GM12878 (cell line): ENCODE measurements around the gene ITGB8. TPM values are rescaled to one million over a fixed set of nuclear protein-coding genes. Genes with fewer than 3 reads are reported as not detected.

ENCODE experiments used
- ATAC-seq: fragments of 200-7000 bp; cut with Tn5 transposase; 3 replicates; pipeline ENCODE4 v1.9.1; 2020; ENCODE audit warnings: mild to moderate bottlenecking, moderate library complexity
- BruUV-seq: library from RNA; stranded (reverse); fragments of 400-500 nt; replicated peaks from 2 replicates; lab custom pipeline; 2021; lab: Mats Ljungman, UMichigan
- CTCF ChIA-PET: fragments of 300-600 bp; sonication (Branson Sonifier 250); formaldehyde crosslinking; extraction: SDS; loops from one replicate; lab custom pipeline; 2021; ENCODE audit warnings: inconsistent platforms; lab: Yijun Ruan, JAX
- POLR2A ChIA-PET: fragments of 350-600 bp; formaldehyde crosslinking; extraction: SDS; loops from one replicate; lab custom pipeline; 2021; ENCODE audit warnings: inconsistent platforms; lab: Charles Lee
- RAD21 ChIA-PET: fragments of 300-600 bp; sonication (Branson Sonifier 250); formaldehyde crosslinking; loops from one replicate; lab custom pipeline; 2023; ENCODE audit warnings: antibody characterized with exemption; ENCODE audit not compliant: unreplicated experiment; lab: Charles Lee
- SMC1A ChIA-PET: fragments of 300-600 bp; sonication (Branson Sonifier 250); formaldehyde crosslinking; loops from one replicate; lab custom pipeline; 2023; ENCODE audit not compliant: unreplicated experiment, uncharacterized antibody; lab: Charles Lee
- DNase-seq: peaks from one replicate; pipeline ENCODE4 v3.0.0-alpha.2; 2011; ENCODE audit warnings: low read depth, low spot score
- FAIRE-seq: peaks from 3 replicates; lab custom pipeline; 2011; peaks lifted over from hg19 to GRCh38; lab: Jason Lieb, UNC
- H2AFZ ChIP-seq: 2 replicates; pipeline ENCODE4 v1.6.0; 2011; ENCODE audit warnings: low read depth, low read length, control low read depth; ENCODE audit not compliant: control insufficient read depth
- H3K27ac ChIP-seq: 2 replicates; pipeline ENCODE4 v1.5.1; 2011; ENCODE audit warnings: control low read depth; ENCODE audit not compliant: control insufficient read depth, insufficient read depth
- H3K27me3 ChIP-seq, 2 experiments: replicated peaks in 1 of 2; 2 replicates each; pipeline versions ENCODE4 v1.6.0 to v1.6.1; 2011; ENCODE audit warnings: low read length in 1 of 2; ENCODE audit not compliant: control insufficient read depth in 2 of 2, insufficient read depth in 2 of 2
- H3K36me3 ChIP-seq, 2 experiments: 2 replicates each; pipeline ENCODE4 v1.5.1; 2011; ENCODE audit warnings: low read length in 1 of 2; ENCODE audit not compliant: control insufficient read depth in 2 of 2, insufficient read depth in 2 of 2
- H3K4me1 ChIP-seq: 2 replicates; pipeline ENCODE4 v1.6.1; 2011; ENCODE audit warnings: mild to moderate bottlenecking, low read length, moderate library complexity, mixed read lengths; ENCODE audit not compliant: control insufficient read depth, insufficient read depth
- H3K4me2 ChIP-seq: 2 replicates; pipeline ENCODE4 v1.6.0; 2011; ENCODE audit warnings: control low read depth; ENCODE audit not compliant: control insufficient read depth, insufficient read depth
- H3K4me3 ChIP-seq: fragments of 200-600 bp; sonication (generic); 2 replicates; pipeline ENCODE4 v1.5.1; 2016
- H3K79me2 ChIP-seq: 2 replicates; pipeline ENCODE4 v1.6.0; 2011; ENCODE audit warnings: low read length; ENCODE audit not compliant: control insufficient read depth, insufficient read depth
- H3K9ac ChIP-seq: 2 replicates; pipeline ENCODE4 v1.8.0; 2011; ENCODE audit warnings: low read length, control low read depth, mixed read lengths; ENCODE audit not compliant: control insufficient read depth, insufficient read depth
- H3K9me3 ChIP-seq: replicated peaks from 3 replicates; pipeline ENCODE4 v1.5.1; 2011; ENCODE audit warnings: mild to moderate bottlenecking, low read length; ENCODE audit not compliant: control insufficient read depth, insufficient read depth
- H4K20me1 ChIP-seq: 2 replicates; pipeline ENCODE4 v1.6.0; 2011; ENCODE audit not compliant: control insufficient read depth, insufficient read depth
- BCL11A ChIP-seq: IDR thresholded peaks from 2 replicates; pipeline ENCODE4 v1.6.1; 2011; ENCODE audit warnings: low read depth, low read length
- EED ChIP-seq: sonication (generic); IDR thresholded peaks from 2 replicates; pipeline ENCODE4 v1.6.1; 2016; ENCODE audit warnings: antibody characterized with exemption, low read depth
- ESRRA ChIP-seq: IDR thresholded peaks from 2 replicates; pipeline ENCODE4 v1.6.1; 2012; ENCODE audit warnings: mild to moderate bottlenecking, low read length, improper control_type of control experiment
- LARP7 ChIP-seq: fragments of 450-650 bp; IDR thresholded peaks from 2 replicates; pipeline ENCODE4 v1.6.1; 2017; ENCODE audit warnings: mild to moderate bottlenecking
- MTA3 ChIP-seq: IDR thresholded peaks from 2 replicates; pipeline ENCODE4 v1.6.1; 2012; ENCODE audit warnings: low read length, inconsistent platforms, borderline replicate concordance
- MXI1 ChIP-seq: fragments of 150-350 bp; IDR thresholded peaks from 2 replicates; pipeline ENCODE4 v1.6.1; 2011; ENCODE audit warnings: low read depth, mild to moderate bottlenecking, inconsistent platforms, low read length, improper control_type of control experiment
- PAX5 ChIP-seq: IDR thresholded peaks from 2 replicates; pipeline ENCODE4 v1.6.1; 2011; ENCODE audit warnings: low read depth, low read length, borderline replicate concordance
- POLR2AphosphoS5 ChIP-seq: IDR thresholded peaks from 2 replicates; pipeline ENCODE4 v1.6.1; 2011; ENCODE audit warnings: mild to moderate bottlenecking, low read length, inconsistent platforms
- SIN3A ChIP-seq: IDR thresholded peaks from 2 replicates; pipeline ENCODE4 v1.6.1; 2012; ENCODE audit warnings: low read depth, low read length, improper control_type of control experiment
- SMAD5 ChIP-seq: IDR thresholded peaks from 2 replicates; pipeline ENCODE4 v1.6.1; 2016; ENCODE audit warnings: antibody characterized with exemption, low read depth
- SUPT20H ChIP-seq: IDR thresholded peaks from 2 replicates; pipeline ENCODE4 v1.6.1; 2011; ENCODE audit warnings: low read depth, mild to moderate bottlenecking, low read length, moderate library complexity, borderline replicate concordance; ENCODE audit not compliant: control insufficient read depth
- SUZ12 ChIP-seq: fragments of 200-600 bp; sonication (generic); IDR thresholded peaks from one replicate; pipeline ENCODE4 v1.6.1; 2018; ENCODE audit warnings: antibody characterized with exemption, mild to moderate bottlenecking; ENCODE audit not compliant: unreplicated experiment
- TCF7 ChIP-seq: IDR thresholded peaks from 2 replicates; pipeline ENCODE4 v1.6.1; 2014; ENCODE audit warnings: antibody characterized with exemption, borderline replicate concordance
- ZBTB4 ChIP-seq: fragments of 450-650 bp; formaldehyde crosslinking; IDR thresholded peaks from 2 replicates; pipeline ENCODE4 v1.4.0; 2022; ENCODE audit warnings: mild to moderate bottlenecking, moderate library complexity
- ZNF274 ChIP-seq: IDR thresholded peaks from one replicate; pipeline ENCODE4 v1.8.0; 2011; ENCODE audit not compliant: insufficient read length, insufficient read depth
- WGBS: methylation state at CpG from one replicate; pipeline ENCODE4 v1.1.6; 2016; ENCODE audit warnings: low lambda C conversion rate; ENCODE audit not compliant: insufficient replicate concordance, insufficient coverage; ENCODE audit errors: missing lambda C conversion rate; 5-methylcytosine and 5-hydroxymethylcytosine counted together
- in situ Hi-C: fragments of 300-500 bp; cut with MboI; formaldehyde crosslinking; loops from 9 replicates; pipeline ENCODE4 v1.14.3; 2018; ENCODE audit warnings: mixed read lengths
- intact Hi-C: fragments of 100-400 bp; cut with micrococcal nuclease; formaldehyde crosslinking; loops from one replicate; pipeline ENCODE4 v1.14.2; 2022; ENCODE audit not compliant: unreplicated experiment
- polyA plus RNA-seq, 11 experiments: library from polyadenylated mRNA; depleted of rRNA in 4 of 11; unstranded in 6 of 11; stranded (reverse) in 5 of 11; fragments of >200 nt; fragmentation: Nextera tagmentation in 4 of 11; fragmentation: Illumina TruSeq in 1 of 11; extraction: Ambion mirVana in 4 of 11; extraction: Trizol in 1 of 11; gene quantifications; 1 replicate in 1 of 11; 2 replicates in 10 of 11; pipeline versions ENCODE4 v1.2.1 to v1.2.3, GENCODE V29; 2011 to 2016; ENCODE audit warnings: inconsistent platforms in 2 of 11, missing spikeins in 2 of 11, low read depth in 1 of 11
- total RNA-seq, 4 experiments: library from RNA; depleted of rRNA in 3 of 4; stranded (reverse); fragments of >200 nt in 3 of 4; fragmentation: Illumina TruSeq in 1 of 4; extraction: Trizol in 1 of 4; gene quantifications; 2 replicates each; pipeline versions ENCODE4 v1.2.1 to v1.2.3, GENCODE V29; 2013 to 2021
- TF ChIP-seq, protein P1 (sequence below): IDR thresholded peaks from 2 replicates; pipeline ENCODE4 v1.6.1; 2012; ENCODE audit warnings: low read depth, low read length, improper control_type of control experiment
- TF ChIP-seq, protein P2 (sequence below): IDR thresholded peaks from 2 replicates; pipeline ENCODE4 v1.6.1; 2012; ENCODE audit warnings: low read depth, low read length, improper control_type of control experiment
- TF ChIP-seq, protein P3 (sequence below): fragments of 450-650 bp; IDR thresholded peaks from 2 replicates; pipeline ENCODE4 v1.6.1; 2018; ENCODE audit warnings: mild to moderate bottlenecking, low read depth, moderate library complexity; ENCODE audit not compliant: partially characterized antibody

Gene ITGB8
- total and polyA plus RNA-seq, 10 of the 15 experiments (the other 5 are each of a cell fraction or from before 2014, with no cell fraction given) = 0.37 to 26.2 (median 1.5) TPM

DNA sequence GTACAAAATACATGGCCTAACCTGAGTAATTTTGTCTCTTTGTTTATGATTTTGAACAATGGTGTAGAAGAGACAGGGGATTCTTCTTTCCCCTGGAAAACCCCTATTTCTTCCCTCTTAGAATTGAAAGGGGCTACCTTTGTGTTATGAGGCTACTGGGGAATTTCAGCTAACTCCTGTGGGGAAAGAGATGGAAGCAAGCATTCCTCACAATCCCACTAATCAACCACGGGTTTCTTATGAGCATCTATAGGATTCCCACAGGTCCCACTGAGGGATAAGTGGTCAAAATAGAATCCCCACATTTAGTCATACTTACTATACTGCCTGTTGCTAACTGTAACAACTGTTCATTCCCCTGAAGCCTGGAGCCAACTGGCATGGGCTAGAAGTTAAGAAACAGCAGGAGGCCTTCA lies 32.2 kb upstream of the ITGB8 start:
- Histone ChIP-seq H3K4me2 (no peak overlapping the region), H3K9me3 (peaks cover 7% of the 10 kb centered on the region), H2AFZ (peak overlapping the region; percentile 18), H3K4me3 (no peak overlapping the region), H4K20me1 (no peaks in the 10 kb centered on the region), H3K79me2 (no peaks in the 10 kb centered on the region), H3K36me3 (no peaks in the 10 kb centered on the region), H3K9ac (no peak overlapping the region), H3K4me1 (peaks cover 16% of the 10 kb centered on the region), H3K27me3 (no peaks in the 10 kb centered on the region), H3K27ac (peak overlapping the region; percentile 76)
- 0% methylated on average over 1 of the region's 1 CpG for WGBS
- ATAC-seq (peak; percentile 65), FAIRE-seq (no peak), DNase-seq (peak; percentile 60)
- intact Hi-C loops (loop anchor here (1.0 to 2.0 kb wide), 2 partner anchors 14 to 60 kb away; no protein-coding TSS in a partner anchor), in situ Hi-C loops (no loop called here)
- POLR2A ChIA-PET = interaction anchor here (1.1 to 2.3 kb wide), 5 partner anchors 10 to 31 kb away, joined by 3 to 9 read pairs (median 4); no protein-coding TSS in a partner anchor
- no TSS peak for BruUV-seq
- CTCF ChIA-PET = interaction anchor here (0.6 to 2.8 kb wide), 3 partner anchors 18 to 80 kb away, joined by 3 to 17 read pairs (median 10); no protein-coding TSS in a partner anchor
- RAD21 ChIA-PET = interaction anchor here (1.4 to 6.9 kb wide), 9 partner anchors 9 to 104 kb away, joined by 3 to 83 read pairs (median 11); partner anchors contain the start of gene MACC1
- SMC1A ChIA-PET = interaction anchor here (0.6 to 12.1 kb wide), 9 partner anchors 9 to 93 kb away, joined by 3 to 229 read pairs (median 11); partner anchors contain the start of genes ITGB8 and MACC1
- TF ChIP-seq PAX5 = no peak
- TF ChIP-seq, protein P1, sequence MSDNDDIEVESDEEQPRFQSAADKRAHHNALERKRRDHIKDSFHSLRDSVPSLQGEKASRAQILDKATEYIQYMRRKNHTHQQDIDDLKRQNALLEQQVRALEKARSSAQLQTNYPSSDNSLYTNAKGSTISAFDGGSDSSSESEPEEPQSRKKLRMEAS = no peak
- TF ChIP-seq ZBTB4 (CRISPR knock-in tag) = no peak
- TF ChIP-seq MXI1 = no peak
- TF ChIP-seq EED = peak; percentile 77
- TF ChIP-seq MTA3 = no peak
- peak; percentile 62 for TF ChIP-seq BCL11A
- TF ChIP-seq ZNF274 = no peak
- TF ChIP-seq, protein P2, sequence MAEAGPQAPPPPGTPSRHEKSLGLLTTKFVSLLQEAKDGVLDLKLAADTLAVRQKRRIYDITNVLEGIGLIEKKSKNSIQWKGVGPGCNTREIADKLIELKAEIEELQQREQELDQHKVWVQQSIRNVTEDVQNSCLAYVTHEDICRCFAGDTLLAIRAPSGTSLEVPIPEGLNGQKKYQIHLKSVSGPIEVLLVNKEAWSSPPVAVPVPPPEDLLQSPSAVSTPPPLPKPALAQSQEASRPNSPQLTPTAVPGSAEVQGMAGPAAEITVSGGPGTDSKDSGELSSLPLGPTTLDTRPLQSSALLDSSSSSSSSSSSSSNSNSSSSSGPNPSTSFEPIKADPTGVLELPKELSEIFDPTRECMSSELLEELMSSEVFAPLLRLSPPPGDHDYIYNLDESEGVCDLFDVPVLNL = no peak
- TF ChIP-seq SMAD5 = no peak
- TF ChIP-seq, protein P3, sequence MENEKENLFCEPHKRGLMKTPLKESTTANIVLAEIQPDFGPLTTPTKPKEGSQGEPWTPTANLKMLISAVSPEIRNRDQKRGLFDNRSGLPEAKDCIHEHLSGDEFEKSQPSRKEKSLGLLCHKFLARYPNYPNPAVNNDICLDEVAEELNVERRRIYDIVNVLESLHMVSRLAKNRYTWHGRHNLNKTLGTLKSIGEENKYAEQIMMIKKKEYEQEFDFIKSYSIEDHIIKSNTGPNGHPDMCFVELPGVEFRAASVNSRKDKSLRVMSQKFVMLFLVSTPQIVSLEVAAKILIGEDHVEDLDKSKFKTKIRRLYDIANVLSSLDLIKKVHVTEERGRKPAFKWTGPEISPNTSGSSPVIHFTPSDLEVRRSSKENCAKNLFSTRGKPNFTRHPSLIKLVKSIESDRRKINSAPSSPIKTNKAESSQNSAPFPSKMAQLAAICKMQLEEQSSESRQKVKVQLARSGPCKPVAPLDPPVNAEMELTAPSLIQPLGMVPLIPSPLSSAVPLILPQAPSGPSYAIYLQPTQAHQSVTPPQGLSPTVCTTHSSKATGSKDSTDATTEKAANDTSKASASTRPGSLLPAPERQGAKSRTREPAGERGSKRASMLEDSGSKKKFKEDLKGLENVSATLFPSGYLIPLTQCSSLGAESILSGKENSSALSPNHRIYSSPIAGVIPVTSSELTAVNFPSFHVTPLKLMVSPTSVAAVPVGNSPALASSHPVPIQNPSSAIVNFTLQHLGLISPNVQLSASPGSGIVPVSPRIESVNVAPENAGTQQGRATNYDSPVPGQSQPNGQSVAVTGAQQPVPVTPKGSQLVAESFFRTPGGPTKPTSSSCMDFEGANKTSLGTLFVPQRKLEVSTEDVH = no peak
- no peak for TF ChIP-seq SUPT20H
- no peak for TF ChIP-seq LARP7
- TF ChIP-seq POLR2AphosphoS5 = no peak
- no peak for TF ChIP-seq SUZ12
- no peak for TF ChIP-seq SIN3A
- no peak for TF ChIP-seq ESRRA
- no peak for TF ChIP-seq TCF7
